HFF-Myc (cell line): ENCODE measurements around the gene USF3.

Experiments
- DNase-seq: peaks from one replicate; pipeline ENCODE4 v3.0.0-alpha.2; 2011; ENCODE audit warnings: low read depth; ENCODE audit errors: extremely low read depth
- H3K4me3 ChIP-seq: replicated peaks from 2 replicates; pipeline ENCODE4 v1.5.1; 2011; ENCODE audit warnings: low read depth, mild to moderate bottlenecking, control low read depth, low read length
- CTCF ChIP-seq: IDR thresholded peaks from 2 replicates; pipeline ENCODE4 v1.5.1; 2012; ENCODE audit warnings: mild to moderate bottlenecking, low read depth, low read length, control low read depth; ENCODE audit errors: missing control alignments

The USF3 gene

GRCh38 chr3:113617726-113618125, 78.7 kb downstream of the USF3 start:
- DNase-seq: no peak
- no peak for TF ChIP-seq CTCF
- no peak overlapping the region for H3K4me3 ChIP-seq

GRCh38 chr3:113615976-113616375, 80.5 kb downstream of the USF3 start:
- no peak for DNase-seq
- no peak for TF ChIP-seq CTCF
- no peak overlapping the region for H3K4me3 ChIP-seq

- H3K4me3 ChIP-seq: no peak overlapping the region
- no peak for TF ChIP-seq CTCF
- DNase-seq: no peak
Measured at GRCh38 chr3:113614402-113614801, 82.0 kb downstream of the USF3 start.

GRCh38 chr3:113607219-113607596, 89.2 kb downstream of the USF3 start:
- no peak for TF ChIP-seq CTCF
- DNase-seq: no peak
- H3K4me3 ChIP-seq: no peak overlapping the region

- H3K4me3 ChIP-seq: no peak overlapping the region
- no peak for TF ChIP-seq CTCF
- DNase-seq: no peak
Measured at GRCh38 chr3:113606539-113607218, 89.8 kb downstream of the USF3 start.

GRCh38 chr3:113602836-113603235, 93.6 kb downstream of the USF3 start:
- TF ChIP-seq CTCF: no peak
- DNase-seq: no peak
- no peak overlapping the region for H3K4me3 ChIP-seq

GRCh38 chr3:113602256-113602655, 94.2 kb downstream of the USF3 start:
- H3K4me3 ChIP-seq: no peak overlapping the region
- DNase-seq: no peak
- no peak for TF ChIP-seq CTCF
